ENCODE results near the gene DES. TPM values are rescaled to one million over a fixed set of nuclear protein-coding genes. Genes with fewer than 3 reads are reported as not detected.

Gene DES
- total and polyA plus RNA-seq, 9 of the 15 experiments (the other 6 are each of a cell fraction or from before 2014, with no cell fraction given): 2.5 to 58.9 (median 21.9) TPM

DNA sequence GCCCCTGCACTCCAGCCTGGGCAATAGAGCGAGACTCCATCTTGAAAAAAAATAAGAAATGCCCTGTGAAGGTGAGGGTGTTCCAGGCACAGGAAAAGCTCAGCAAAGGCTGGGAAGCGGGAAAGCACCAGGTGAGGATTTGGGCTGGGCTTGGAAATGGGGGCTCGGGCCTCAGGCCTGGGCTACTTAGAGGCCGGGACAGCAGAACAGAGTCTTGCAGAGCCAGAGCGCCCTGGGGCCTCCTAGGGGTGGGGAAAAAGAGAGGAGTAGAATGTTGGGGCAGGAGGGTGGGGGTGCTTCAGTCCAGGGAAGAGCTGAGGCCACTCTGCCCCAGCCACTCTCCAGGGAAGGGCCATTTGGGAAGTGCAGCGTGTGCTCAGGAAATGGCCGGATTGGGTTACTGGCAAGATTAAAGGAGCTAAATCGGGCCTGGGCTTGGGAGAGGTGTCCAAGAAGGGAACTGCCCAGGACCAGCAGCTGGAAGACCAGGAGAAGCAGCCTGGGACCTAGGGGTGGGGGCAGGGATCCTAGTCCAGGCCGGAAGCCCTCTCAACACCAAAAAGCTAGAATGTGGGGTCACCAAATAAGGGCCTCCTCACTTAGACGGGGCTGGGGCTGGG, 13.8 kb upstream of the DES start (continued):
- TF ChIP-seq, protein P1, sequence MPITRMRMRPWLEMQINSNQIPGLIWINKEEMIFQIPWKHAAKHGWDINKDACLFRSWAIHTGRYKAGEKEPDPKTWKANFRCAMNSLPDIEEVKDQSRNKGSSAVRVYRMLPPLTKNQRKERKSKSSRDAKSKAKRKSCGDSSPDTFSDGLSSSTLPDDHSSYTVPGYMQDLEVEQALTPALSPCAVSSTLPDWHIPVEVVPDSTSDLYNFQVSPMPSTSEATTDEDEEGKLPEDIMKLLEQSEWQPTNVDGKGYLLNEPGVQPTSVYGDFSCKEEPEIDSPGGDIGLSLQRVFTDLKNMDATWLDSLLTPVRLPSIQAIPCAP (CRISPR knock-in tag; IDR thresholded peaks at IDR 0.05; ENCODE audit: borderline replicate concordance): no peak
- no peak for TF ChIP-seq NCOR1 (IDR thresholded peaks at IDR 0.05)
- TF ChIP-seq, protein P2, sequence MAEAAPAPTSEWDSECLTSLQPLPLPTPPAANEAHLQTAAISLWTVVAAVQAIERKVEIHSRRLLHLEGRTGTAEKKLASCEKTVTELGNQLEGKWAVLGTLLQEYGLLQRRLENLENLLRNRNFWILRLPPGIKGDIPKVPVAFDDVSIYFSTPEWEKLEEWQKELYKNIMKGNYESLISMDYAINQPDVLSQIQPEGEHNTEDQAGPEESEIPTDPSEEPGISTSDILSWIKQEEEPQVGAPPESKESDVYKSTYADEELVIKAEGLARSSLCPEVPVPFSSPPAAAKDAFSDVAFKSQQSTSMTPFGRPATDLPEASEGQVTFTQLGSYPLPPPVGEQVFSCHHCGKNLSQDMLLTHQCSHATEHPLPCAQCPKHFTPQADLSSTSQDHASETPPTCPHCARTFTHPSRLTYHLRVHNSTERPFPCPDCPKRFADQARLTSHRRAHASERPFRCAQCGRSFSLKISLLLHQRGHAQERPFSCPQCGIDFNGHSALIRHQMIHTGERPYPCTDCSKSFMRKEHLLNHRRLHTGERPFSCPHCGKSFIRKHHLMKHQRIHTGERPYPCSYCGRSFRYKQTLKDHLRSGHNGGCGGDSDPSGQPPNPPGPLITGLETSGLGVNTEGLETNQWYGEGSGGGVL (CRISPR knock-in tag; IDR thresholded peaks at IDR 0.05): no peak
- TF ChIP-seq JUND (IDR thresholded peaks at IDR 0.05; ENCODE audit: borderline replicate concordance, low read depth, low read length): no peak
- TF ChIP-seq JUND (tag; IDR thresholded peaks at IDR 0.05; ENCODE audit: borderline replicate concordance, low read depth, low read length): no peak
- TF ChIP-seq RFX1 (IDR thresholded peaks at IDR 0.05): no peak
- TF ChIP-seq HDAC3 (IDR thresholded peaks at IDR 0.05; ENCODE audit: borderline replicate concordance, partially characterized antibody): no peak
- TF ChIP-seq ZNF121 (CRISPR knock-in tag; conservative IDR thresholded peaks at IDR 0.05): no peak
- TF ChIP-seq SMAD1 (IDR thresholded peaks at IDR 0.05; ENCODE audit: low read depth, low read length, partially characterized antibody): no peak
- TF ChIP-seq ZNF57 (CRISPR knock-in tag; IDR thresholded peaks at IDR 0.05): no peak
- no peak for TF ChIP-seq DNMT1 (IDR thresholded peaks at IDR 0.05)
- TF ChIP-seq RBBP5 (IDR thresholded peaks at IDR 0.05; ENCODE audit: borderline replicate concordance, insufficient read depth, low read length, poor library complexity, severe bottlenecking): no peak

Data from K562 (cell line).